ENCODE data around the gene ZPR1.

DNA sequence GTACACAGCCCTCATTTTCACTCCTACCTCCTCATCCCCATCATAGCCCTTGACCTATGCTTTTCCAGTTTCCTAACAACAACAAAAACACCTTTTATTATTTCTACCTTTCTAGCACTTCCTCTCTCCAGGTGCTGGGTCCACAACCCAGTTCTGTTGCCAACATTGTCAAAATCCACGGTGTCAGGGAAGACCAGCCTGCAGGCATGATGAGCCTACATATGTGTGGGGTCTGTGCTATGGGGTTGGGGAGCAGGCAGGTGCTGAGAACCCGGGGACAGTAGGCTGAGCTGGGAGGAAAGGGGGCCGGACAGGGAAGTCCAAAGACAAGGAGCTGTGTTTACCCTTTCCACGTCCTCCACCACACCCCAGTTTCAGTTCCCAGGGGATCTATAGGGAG lies 711 bp upstream of the ZPR1 start:
- no peak for TF ChIP-seq CTCF (IDR thresholded peaks at IDR 0.05)
- no peak for TF ChIP-seq EZH2 (IDR thresholded peaks at IDR 0.05; ENCODE audit: borderline replicate concordance, insufficient read depth, low read depth, low read length, poor library complexity, severe bottlenecking)
